GM12864 (cell line): Measurements from ENCODE around the gene CD300A.
A peak's percentile ranks its signal among the peaks of the same experiment; 100 is the strongest.

Experiments
- DNase-seq: peaks from one replicate; pipeline ENCODE4 v3.0.0-alpha.2; 2011; ENCODE audit warnings: low read depth
- H3K4me3 ChIP-seq: 2 replicates; pipeline ENCODE4 v1.5.1; 2011; ENCODE audit warnings: mild to moderate bottlenecking, low read depth, low read length, control low read depth
- CTCF ChIP-seq: IDR thresholded peaks from 2 replicates; pipeline ENCODE4 v1.5.1; 2011; ENCODE audit warnings: low read depth, mild to moderate bottlenecking, moderate library complexity, low read length, control low read depth, inconsistent platforms; ENCODE audit errors: missing control alignments

The CD300A gene

GRCh38 chr17:74432424-74432690, 34.1 kb upstream of the CD300A start:
- no peak overlapping the region for H3K4me3 ChIP-seq
- DNase-seq = no peak

GRCh38 chr17:74432766-74433391, 33.6 kb upstream of the CD300A start:
- DNase-seq = no peak
- no peak overlapping the region for H3K4me3 ChIP-seq
- no peak for TF ChIP-seq CTCF

More at GRCh38 chr17:74432424-74432690, 34.1 kb upstream of the CD300A start:
- no peak for TF ChIP-seq CTCF

- no peak for DNase-seq
- no peak overlapping the region for H3K4me3 ChIP-seq
- TF ChIP-seq CTCF = no peak
Measured at GRCh38 chr17:74433421-74434121, 32.9 kb upstream of the CD300A start.

GRCh38 chr17:74435775-74436359, 30.6 kb upstream of the CD300A start:
- no peak for TF ChIP-seq CTCF
- no peak overlapping the region for H3K4me3 ChIP-seq
- no peak for DNase-seq

GRCh38 chr17:74437702-74438101, 28.7 kb upstream of the CD300A start:
- peak; percentile 79 for TF ChIP-seq CTCF
- no peak overlapping the region for H3K4me3 ChIP-seq
- DNase-seq = no peak

- no peak overlapping the region for H3K4me3 ChIP-seq
- DNase-seq = no peak
- no peak for TF ChIP-seq CTCF
Measured at GRCh38 chr17:74439691-74440567, 26.5 kb upstream of the CD300A start.
